Left ventricle myocardium superior (tissue), 1 donor: ENCODE results near the gene WWC2. TPM values are rescaled to one million over a fixed set of nuclear protein-coding genes. Genes with fewer than 3 reads are reported as not detected.
A peak's percentile ranks its signal among the peaks of the same experiment; 100 is the strongest.

ENCODE experiments used
- ATAC-seq: fragments of 200-7000 bp; cut with Tn5 transposase; one replicate; pipeline ENCODE4 v1.9.1; 2020; ENCODE audit warnings: mild to moderate bottlenecking, moderate library complexity
- DNase-seq: peaks from one replicate; pipeline ENCODE4 v3.0.0-alpha.2; 2020
- intact Hi-C: fragments of 100-400 bp; cut with micrococcal nuclease; formaldehyde crosslinking; loops from one replicate; pipeline ENCODE4 v1.11.0; 2022
- total RNA-seq: library from RNA; stranded (reverse); fragmentation: NEBNext Ultra II Directional; extraction: Animal tissue kit (Norgen Biotek cat#: 25700); gene quantifications from one replicate; pipeline ENCODE4 v1.2.1, GENCODE V29; 2021
- donor health status: DM: no; HTN: yes; CAD: no; lungs with severe emphysema.

WWC2 gene
- total RNA-seq, 1 donor from 2014 or later = 38.0 TPM

- ATAC-seq = no peak
- DNase-seq = no peak
- intact Hi-C loops = no loop called here
These were observed 231.1 kb downstream of the WWC2 start for GRCh38 chr4:183329954-183330742.

- ATAC-seq (no peak), DNase-seq (no peak)
- intact Hi-C loops = no loop called here
These were observed 231.8 kb downstream of the WWC2 start for GRCh38 chr4:183330841-183331240.

GRCh38 chr4:183332447-183332846, 233.4 kb downstream of the WWC2 start:
- ATAC-seq = no peak
- no peak for DNase-seq
- intact Hi-C loops = no loop called here

- intact Hi-C loops = no loop called here
- DNase-seq = no peak
- no peak for ATAC-seq
These were observed 234.1 kb downstream of the WWC2 start for GRCh38 chr4:183333202-183333601.

GRCh38 chr4:183333983-183334382, 234.9 kb downstream of the WWC2 start:
- intact Hi-C loops = no loop called here
- DNase-seq (no peak), ATAC-seq (no peak)

- intact Hi-C loops = no loop called here
- DNase-seq (no peak), ATAC-seq (no peak)
These were observed 236.4 kb downstream of the WWC2 start for GRCh38 chr4:183335369-183335940.

GRCh38 chr4:183337349-183337748, 238.3 kb downstream of the WWC2 start:
- ATAC-seq (no peak), DNase-seq (no peak)

GRCh38 chr4:183337833-183338232, 238.8 kb downstream of the WWC2 start:
- DNase-seq (no peak), ATAC-seq (no peak)
- intact Hi-C loops = no loop called here

More at GRCh38 chr4:183337349-183337748, 238.3 kb downstream of the WWC2 start:
- intact Hi-C loops = no loop called here

GRCh38 chr4:183342541-183343533, 243.8 kb downstream of the WWC2 start:
- DNase-seq (peak; percentile 42), ATAC-seq (peak; percentile 52)
- intact Hi-C loops = no loop called here

- intact Hi-C loops = no loop called here
- ATAC-seq (no peak), DNase-seq (no peak)
These were observed 244.7 kb downstream of the WWC2 start for GRCh38 chr4:183343730-183344129.

- intact Hi-C loops = no loop called here
- no peak for ATAC-seq
- DNase-seq = no peak
These were observed 245.6 kb downstream of the WWC2 start for GRCh38 chr4:183344523-183345255.

GRCh38 chr4:183345261-183345660, 246.2 kb downstream of the WWC2 start:
- ATAC-seq = no peak
- no peak for DNase-seq
- intact Hi-C loops = no loop called here

GRCh38 chr4:183347146-183347545, 248.1 kb downstream of the WWC2 start:
- ATAC-seq (no peak), DNase-seq (no peak)
- intact Hi-C loops = no loop called here

- DNase-seq (no peak), ATAC-seq (no peak)
- intact Hi-C loops = no loop called here
These were observed 248.5 kb downstream of the WWC2 start for GRCh38 chr4:183347566-183347965.

GRCh38 chr4:183348136-183348535, 249.1 kb downstream of the WWC2 start:
- ATAC-seq (no peak), DNase-seq (no peak)
- intact Hi-C loops = no loop called here

GRCh38 chr4:183348706-183349659, 249.9 kb downstream of the WWC2 start:
- DNase-seq (no peak), ATAC-seq (peak; percentile 48)
- intact Hi-C loops = no loop called here

- intact Hi-C loops = no loop called here
- no peak for ATAC-seq
- DNase-seq = no peak
These were observed 250.6 kb downstream of the WWC2 start for GRCh38 chr4:183349673-183350072.
